ENCODE results near the gene CTNNA1. TPM values are rescaled to one million over a fixed set of nuclear protein-coding genes. Genes with fewer than 3 reads are reported as not detected.

CTNNA1 gene
- polyA plus RNA-seq, 3 donors = 56.6 to 84.5 (median 66.2) TPM

DNA sequence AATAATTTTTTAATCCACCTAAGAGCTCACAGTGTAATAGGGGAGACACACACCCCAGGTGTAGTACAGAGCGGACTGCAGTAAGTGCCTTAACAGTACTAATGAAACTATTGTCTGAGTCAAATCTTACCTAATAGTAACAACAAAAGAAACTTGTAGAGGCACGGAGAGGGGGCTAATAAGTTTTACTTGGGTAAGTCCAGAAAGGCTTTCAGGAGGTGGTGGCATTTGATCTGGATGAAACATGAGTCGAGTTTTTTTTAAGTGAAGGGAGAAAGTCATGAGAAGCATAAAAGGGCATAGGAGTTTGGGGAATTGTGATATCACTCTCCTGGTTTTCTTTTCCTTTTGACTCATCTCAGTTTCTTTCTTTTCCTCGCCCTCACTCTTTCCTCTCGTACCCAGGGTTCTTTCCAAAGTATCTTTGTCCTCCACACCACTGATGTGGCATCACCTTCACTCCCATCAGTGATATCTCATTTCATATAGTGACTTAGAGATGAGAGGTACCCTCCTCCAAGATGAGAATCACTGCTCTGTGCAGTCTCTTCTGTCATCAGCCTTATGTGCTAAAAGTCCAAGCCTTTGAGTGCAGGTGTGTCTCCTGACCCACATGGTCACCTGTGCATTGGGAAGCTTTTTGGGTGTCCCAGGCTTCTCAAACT lies 2.0 kb downstream of the CTNNA1 start:
- Histone ChIP-seq H3K36me3 (replicated peaks in 1 of 2; ENCODE audit: control insufficient read depth in 1 of 2, insufficient read depth in 2 of 2, low read length in 2 of 2) (peaks cover 9 to 12% of the 10 kb centered on the region in 2 donors), H3K27ac (ENCODE audit: low read depth in 1 of 2, low read length in 2 of 2) (no peak overlapping the region), H3K4me1 (ENCODE audit: control insufficient read depth in 1 of 2, insufficient read depth in 2 of 2, low read length in 2 of 2) (peaks cover 15 to 19% of the 10 kb centered on the region in 2 donors), H3K4me2 (replicated peaks; ENCODE audit: extremely low read depth, low read length, poor library complexity, severe bottlenecking) (no peak overlapping the region), H3K9ac (ENCODE audit: insufficient read depth, low read length, poor library complexity, severe bottlenecking) (no peak overlapping the region), H3K27me3 (ENCODE audit: control insufficient read depth in 2 of 2, insufficient read depth in 2 of 2, low read length in 2 of 2) (peaks cover 0 to 4% of the 10 kb centered on the region in 2 donors), H3K4me3 (replicated peaks in 1 of 3; ENCODE audit: low read depth in 2 of 3, low read length in 3 of 3) (peak overlapping the region in 1 of 3 experiments; percentile 93), H3K9me3 (replicated peaks in 1 of 2; ENCODE audit: control insufficient read depth in 1 of 2, insufficient read depth in 1 of 2, low read length in 2 of 2) (no peaks in the 10 kb centered on the region), H4K20me1 (ENCODE audit: insufficient read depth, low read length) (peaks cover 56% of the 10 kb centered on the region), H2AFZ (ENCODE audit: insufficient read depth, low read depth, low read length, poor library complexity, severe bottlenecking) (no peak overlapping the region), H3K79me2 (ENCODE audit: insufficient read depth, low read length) (peaks cover 65% of the 10 kb centered on the region)
- no peak for DNase-seq
- H3K4me1 Mint-ChIP-seq = peaks cover 27% of the 10 kb centered on the region
- TF ChIP-seq CTCF (IDR thresholded peaks at IDR 0.05) = no peak
- H3K27ac Mint-ChIP-seq = peak overlapping the region in 2 of 7 donors; percentile 60 to 91
- H3K9me3 Mint-ChIP-seq = peaks cover 0 to 8% (median 2%) of the 10 kb centered on the region in 7 donors
- H3K27me3 Mint-ChIP-seq (ENCODE audit: low read depth in 3 of 3) = peaks cover 0 to 14% (median 9%) of the 10 kb centered on the region in 3 donors
- no peak overlapping the region for H3K4me3 Mint-ChIP-seq
- peaks cover 31 to 50% of the 10 kb centered on the region in 2 donors for H3K36me3 Mint-ChIP-seq
- WGBS (ENCODE audit: insufficient coverage) = 100% methylated on average over 1 of the region's 5 CpGs
- intact Hi-C loops (cut with micrococcal nuclease) = no loop called here

DNA sequence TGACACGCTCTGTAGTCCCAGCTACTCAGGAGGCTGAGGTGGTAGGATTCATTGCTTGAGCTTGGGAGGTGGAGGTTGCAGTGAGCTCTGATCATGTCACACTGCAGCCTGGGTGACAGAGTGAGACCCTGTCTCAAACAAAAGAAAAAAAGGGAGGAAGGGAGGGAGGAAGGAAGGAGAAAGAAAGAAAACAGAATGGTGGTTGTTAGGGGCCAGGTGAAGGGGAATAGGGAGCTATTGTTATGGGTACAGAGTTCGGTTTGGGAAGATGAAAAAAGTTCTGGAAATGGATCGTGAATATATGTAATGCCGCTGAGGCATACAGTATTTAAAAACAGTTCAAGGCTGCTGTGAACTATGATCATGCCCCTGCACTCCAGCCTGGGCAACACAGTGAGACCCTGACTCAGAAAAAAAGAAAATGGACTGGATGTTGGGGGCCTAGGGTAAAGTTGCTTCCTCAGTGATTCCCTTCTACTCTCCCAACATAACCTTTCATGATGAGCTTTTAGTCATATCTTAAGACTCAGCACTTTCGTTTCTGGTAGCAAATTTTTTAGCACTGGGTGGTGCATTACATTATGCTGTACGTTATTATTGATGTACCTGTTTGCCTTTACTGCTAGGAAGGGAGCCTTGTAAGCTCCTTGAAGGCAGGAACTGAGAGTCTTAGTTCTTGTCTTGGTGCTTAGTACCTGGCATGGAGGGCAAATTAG lies 4.0 kb downstream of the CTNNA1 start:
- Mint-ChIP-seq H3K36me3 (peaks cover 49 to 69% of the 10 kb centered on the region in 2 donors), H3K4me1 (peaks cover 35% of the 10 kb centered on the region), H3K4me3 (no peak overlapping the region), H3K9me3 (peaks cover 0 to 8% (median 2%) of the 10 kb centered on the region in 7 donors), H3K27ac (peak overlapping the region in 2 of 7 donors; percentile 24 to 71), H3K27me3 (ENCODE audit: low read depth in 3 of 3) (peaks cover 0 to 6% (median 6%) of the 10 kb centered on the region in 3 donors)
- no peak for DNase-seq
- Histone ChIP-seq H3K4me3 (replicated peaks in 1 of 3; ENCODE audit: low read depth in 2 of 3, low read length in 3 of 3) (no peak overlapping the region), H3K9ac (ENCODE audit: insufficient read depth, low read length, poor library complexity, severe bottlenecking) (no peak overlapping the region), H3K36me3 (replicated peaks in 1 of 2; ENCODE audit: control insufficient read depth in 1 of 2, insufficient read depth in 2 of 2, low read length in 2 of 2) (peaks cover 16 to 26% of the 10 kb centered on the region in 2 donors), H3K4me1 (ENCODE audit: control insufficient read depth in 1 of 2, insufficient read depth in 2 of 2, low read length in 2 of 2) (peaks cover 15 to 18% of the 10 kb centered on the region in 2 donors), H2AFZ (ENCODE audit: insufficient read depth, low read depth, low read length, poor library complexity, severe bottlenecking) (no peak overlapping the region), H3K79me2 (ENCODE audit: insufficient read depth, low read length) (peaks cover 85% of the 10 kb centered on the region), H3K4me2 (replicated peaks; ENCODE audit: extremely low read depth, low read length, poor library complexity, severe bottlenecking) (no peak overlapping the region), H4K20me1 (ENCODE audit: insufficient read depth, low read length) (peaks cover 76% of the 10 kb centered on the region), H3K27ac (ENCODE audit: low read depth in 1 of 2, low read length in 2 of 2) (no peak overlapping the region), H3K27me3 (ENCODE audit: control insufficient read depth in 2 of 2, insufficient read depth in 2 of 2, low read length in 2 of 2) (no peaks in the 10 kb centered on the region), H3K9me3 (replicated peaks in 1 of 2; ENCODE audit: control insufficient read depth in 1 of 2, insufficient read depth in 1 of 2, low read length in 2 of 2) (no peaks in the 10 kb centered on the region)
- TF ChIP-seq CTCF (IDR thresholded peaks at IDR 0.05) = no peak
- intact Hi-C loops (cut with micrococcal nuclease) = no loop called here
- 97% methylated on average over 4 of the region's 6 CpGs for WGBS (ENCODE audit: insufficient coverage)

Measured in CD14-positive monocyte (primary cell).